HCT116 (cell line): Measurements from ENCODE around the gene CAMKMT. TPM values are rescaled to one million over a fixed set of nuclear protein-coding genes. Genes with fewer than 3 reads are reported as not detected.

Source experiments
- ATAC-seq: fragments of 200-7000 bp; cut with Tn5 transposase; 2 replicates; pipeline ENCODE4 v1.9.1; 2020; ENCODE audit warnings: mild to moderate bottlenecking, moderate library complexity
- BruUV-seq: library from RNA; stranded (reverse); fragments of 400-500 nt; replicated peaks from 2 replicates; lab custom pipeline; 2021; lab: Mats Ljungman, UMichigan
- CTCF ChIA-PET: fragments of 300-600 bp; sonication (Branson Sonifier 250); formaldehyde crosslinking; loops from one replicate; lab custom pipeline; 2021; ENCODE audit warnings: antibody characterized with exemption; lab: Charles Lee
- POLR2A ChIA-PET: fragments of 300-600, 350-600 bp; sonication (Branson Sonifier 250); formaldehyde crosslinking; loops from one replicate; lab custom pipeline; 2021; ENCODE audit warnings: antibody characterized with exemption; lab: Charles Lee
- RAD21 ChIA-PET, 2 experiments: fragments of 300-600 bp; sonication (Branson Sonifier 250); formaldehyde crosslinking; loops; one replicate each; lab custom pipeline; 2023; ENCODE audit warnings: low total read pairs in 2 of 2; ENCODE audit not compliant: uncharacterized antibody in 2 of 2, unreplicated experiment in 2 of 2, low non-redundant PET in 1 of 2; lab: Charles Lee
- DNase-seq: peaks from one replicate; pipeline ENCODE4 v3.0.0-alpha.2; 2010; ENCODE audit warnings: low read depth, low spot score
- H2AFZ ChIP-seq: fragments of 200-600 bp; shearing (Covaris generic), sonication (generic); 2 replicates; pipeline ENCODE4 v1.6.1; 2017; ENCODE audit warnings: low read depth, mixed run types, mixed read lengths, antibody characterized with exemption, low read length; ENCODE audit not compliant: poor library complexity, severe bottlenecking
- H3K27ac ChIP-seq: 2 replicates; pipeline ENCODE4 v1.5.1; 2012; ENCODE audit warnings: low read depth, low read length
- H3K27me3 ChIP-seq: fragments of 200-600 bp; sonication (generic); 2 replicates; pipeline ENCODE4 v1.6.1; 2016; ENCODE audit warnings: mixed run types, low read length, mixed read lengths; ENCODE audit not compliant: insufficient read depth
- H3K36me3 ChIP-seq, 2 experiments: fragments of 200-500 bp in 1 of 2; fragments of 200-600 bp in 1 of 2; sonication (Bioruptor generic) in 1 of 2; sonication (generic) in 1 of 2; 2 replicates each; pipeline versions ENCODE4 v1.5.1 to v1.6.1; 2014 to 2016; ENCODE audit warnings: low read length in 2 of 2, inconsistent platforms in 1 of 2, mixed read lengths in 1 of 2, mixed run types in 1 of 2; ENCODE audit not compliant: insufficient read depth in 2 of 2, control insufficient read depth in 1 of 2
- H3K4me1 ChIP-seq, 2 experiments: fragments of 200-600 bp in 1 of 2; sonication (generic) in 1 of 2; 2 replicates each; pipeline versions ENCODE4 v1.5.1 to v1.6.1; 2012 to 2017; ENCODE audit warnings: low read length in 2 of 2, inconsistent platforms in 1 of 2, mild to moderate bottlenecking in 1 of 2, mixed read lengths in 1 of 2, mixed run types in 1 of 2, moderate library complexity in 1 of 2; ENCODE audit not compliant: insufficient read depth in 2 of 2, control insufficient read depth in 1 of 2
- H3K4me2 ChIP-seq: fragments of 200-600 bp; sonication (generic); 2 replicates; pipeline ENCODE4 v1.6.1; 2017; ENCODE audit warnings: mixed run types, low read length, mixed read lengths
- H3K4me3 ChIP-seq, 2 experiments: fragments of 200-600 bp in 1 of 2; sonication (generic) in 1 of 2; replicated peaks in 1 of 2; 2 replicates each; pipeline ENCODE4 v1.5.1; 2011 to 2016; ENCODE audit warnings: low read length in 2 of 2, control low read depth in 1 of 2, low read depth in 1 of 2, mild to moderate bottlenecking in 1 of 2, mixed read lengths in 1 of 2, mixed run types in 1 of 2
- H3K79me2 ChIP-seq: fragments of 200-600 bp; sonication (generic); 2 replicates; pipeline ENCODE4 v1.6.1; 2017; ENCODE audit warnings: mild to moderate bottlenecking, mixed run types, low read length, moderate library complexity, mixed read lengths; ENCODE audit not compliant: insufficient read depth
- H3K9ac ChIP-seq: fragments of 200-600 bp; sonication (generic); 2 replicates; pipeline ENCODE4 v1.6.1; 2016; ENCODE audit warnings: low read length, mixed read lengths
- H3K9me2 ChIP-seq: fragments of 200-600 bp; sonication (generic), shearing (Covaris generic); 2 replicates; pipeline ENCODE4 v1.6.1; 2017; ENCODE audit warnings: mixed run types, mild to moderate bottlenecking, moderate library complexity; ENCODE audit not compliant: insufficient read depth
- H3K9me3 ChIP-seq, 2 experiments: fragments of 200-500 bp in 1 of 2; fragments of 200-600 bp in 1 of 2; sonication (Bioruptor generic) in 1 of 2; sonication (generic) in 1 of 2; 2 replicates each; pipeline ENCODE4 v1.6.1; 2014 to 2017; ENCODE audit warnings: low read length in 2 of 2, mixed read lengths in 2 of 2, inconsistent platforms in 1 of 2, low read depth in 1 of 2, mild to moderate bottlenecking in 1 of 2, mixed run types in 1 of 2, moderate library complexity in 1 of 2; ENCODE audit not compliant: control insufficient read depth in 1 of 2, insufficient read depth in 1 of 2
- H4K20me1 ChIP-seq: fragments of 200-600 bp; sonication (generic), shearing (Covaris generic); 2 replicates; pipeline ENCODE4 v1.6.1; 2017; ENCODE audit warnings: mixed run types, mild to moderate bottlenecking, moderate library complexity; ENCODE audit not compliant: insufficient read depth
- EGR1 ChIP-seq: IDR thresholded peaks from 2 replicates; pipeline ENCODE4 v1.6.1; 2012; ENCODE audit warnings: low read depth
- ELF1 ChIP-seq: IDR thresholded peaks from 2 replicates; pipeline ENCODE4 v1.6.1; 2012; ENCODE audit warnings: low read depth, borderline replicate concordance
- EZH2 ChIP-seq: fragments of 200-600 bp; sonication (generic); IDR thresholded peaks from 2 replicates; pipeline ENCODE4 v1.6.1; 2017; ENCODE audit warnings: antibody characterized with exemption, mixed run types
- EZH2phosphoT487 ChIP-seq: fragments of 200-600 bp; IDR thresholded peaks from 2 replicates; pipeline ENCODE4 v1.6.1; 2018; ENCODE audit warnings: antibody characterized with exemption, borderline replicate concordance
- FOSL1 ChIP-seq: IDR thresholded peaks from 2 replicates; pipeline ENCODE4 v1.6.1; 2012; ENCODE audit warnings: low read depth
- JUND ChIP-seq: IDR thresholded peaks from 2 replicates; pipeline ENCODE4 v1.6.1; 2012
- POLR2A ChIP-seq: IDR thresholded peaks from 2 replicates; pipeline ENCODE4 v1.7.0; 2011; ENCODE audit warnings: borderline replicate concordance; ENCODE audit not compliant: insufficient read depth, insufficient read length; ENCODE audit errors: extremely low read depth
- POLR2AphosphoS5 ChIP-seq: IDR thresholded peaks from 2 replicates; pipeline ENCODE4 v1.6.1; 2011; ENCODE audit warnings: mild to moderate bottlenecking, low read depth, low read length, moderate library complexity
- RAD21 ChIP-seq: IDR thresholded peaks from 2 replicates; pipeline ENCODE4 v1.6.1; 2012; ENCODE audit warnings: low read depth, mild to moderate bottlenecking
- SIN3A ChIP-seq: IDR thresholded peaks from 2 replicates; pipeline ENCODE4 v1.6.1; 2012; ENCODE audit warnings: low read depth
- SP1 ChIP-seq: IDR thresholded peaks from 2 replicates; pipeline ENCODE4 v1.6.1; 2012; ENCODE audit warnings: low read depth
- SRF ChIP-seq: IDR thresholded peaks from 2 replicates; pipeline ENCODE4 v1.6.1; 2012; ENCODE audit warnings: low read depth
- TCF7L2 ChIP-seq: IDR thresholded peaks from 2 replicates; pipeline ENCODE4 v1.7.0; 2011; ENCODE audit warnings: borderline replicate concordance, inconsistent platforms; ENCODE audit not compliant: insufficient read depth, insufficient read length; ENCODE audit errors: extremely low read depth
- YY1 ChIP-seq: IDR thresholded peaks from 2 replicates; pipeline ENCODE4 v1.6.1; 2011; ENCODE audit warnings: low read length, low read depth, moderate library complexity, mild to moderate bottlenecking; ENCODE audit not compliant: insufficient replicate concordance; ENCODE audit errors: extremely low read depth
- ZBTB33 ChIP-seq: IDR thresholded peaks from 2 replicates; pipeline ENCODE4 v1.6.1; 2011; ENCODE audit warnings: mild to moderate bottlenecking, low read length, moderate library complexity; ENCODE audit not compliant: insufficient replicate concordance; ENCODE audit errors: extremely low read depth
- ZNF274 ChIP-seq: fragments of 200-500 bp; sonication (Bioruptor generic); IDR thresholded peaks from 2 replicates; pipeline ENCODE4 v1.6.1; 2014; ENCODE audit warnings: mild to moderate bottlenecking, low read depth, low read length, inconsistent platforms
- intact Hi-C: fragments of 100-400 bp; cut with micrococcal nuclease; formaldehyde crosslinking; loops from 2 replicates; pipeline ENCODE4 v1.10.0; 2022
- total RNA-seq: library from RNA; stranded (reverse); gene quantifications from one replicate; pipeline ENCODE4 v1.2.1, GENCODE V29; 2021; ENCODE audit not compliant: unreplicated experiment
- TF ChIP-seq, protein P1 (sequence below), 3 experiments: fragments of 200-600 bp in 1 of 3; sonication (generic) in 1 of 3; IDR thresholded peaks in 2 of 3; conservative IDR thresholded peaks in 1 of 3; 2 replicates each; pipeline ENCODE4 v1.5.1; 2012 to 2017; ENCODE audit warnings: low read depth in 2 of 3, low read length in 2 of 3, antibody characterized with exemption in 1 of 3, borderline replicate concordance in 1 of 3, control low read depth in 1 of 3, mild to moderate bottlenecking in 1 of 3, mixed read lengths in 1 of 3, mixed run types in 1 of 3, moderate library complexity in 1 of 3; ENCODE audit not compliant: insufficient read depth in 1 of 3
- TF ChIP-seq, protein P2 (sequence below): IDR thresholded peaks from 2 replicates; pipeline ENCODE4 v1.6.1; 2012
- TF ChIP-seq, protein P3 (sequence below): IDR thresholded peaks from 2 replicates; pipeline ENCODE4 v1.6.1; 2012

Gene CAMKMT
- total RNA-seq, 1 experiment from 2014 or later = 10.6 TPM

- TF ChIP-seq, protein P1, sequence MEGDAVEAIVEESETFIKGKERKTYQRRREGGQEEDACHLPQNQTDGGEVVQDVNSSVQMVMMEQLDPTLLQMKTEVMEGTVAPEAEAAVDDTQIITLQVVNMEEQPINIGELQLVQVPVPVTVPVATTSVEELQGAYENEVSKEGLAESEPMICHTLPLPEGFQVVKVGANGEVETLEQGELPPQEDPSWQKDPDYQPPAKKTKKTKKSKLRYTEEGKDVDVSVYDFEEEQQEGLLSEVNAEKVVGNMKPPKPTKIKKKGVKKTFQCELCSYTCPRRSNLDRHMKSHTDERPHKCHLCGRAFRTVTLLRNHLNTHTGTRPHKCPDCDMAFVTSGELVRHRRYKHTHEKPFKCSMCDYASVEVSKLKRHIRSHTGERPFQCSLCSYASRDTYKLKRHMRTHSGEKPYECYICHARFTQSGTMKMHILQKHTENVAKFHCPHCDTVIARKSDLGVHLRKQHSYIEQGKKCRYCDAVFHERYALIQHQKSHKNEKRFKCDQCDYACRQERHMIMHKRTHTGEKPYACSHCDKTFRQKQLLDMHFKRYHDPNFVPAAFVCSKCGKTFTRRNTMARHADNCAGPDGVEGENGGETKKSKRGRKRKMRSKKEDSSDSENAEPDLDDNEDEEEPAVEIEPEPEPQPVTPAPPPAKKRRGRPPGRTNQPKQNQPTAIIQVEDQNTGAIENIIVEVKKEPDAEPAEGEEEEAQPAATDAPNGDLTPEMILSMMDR (IDR thresholded peaks at IDR 0.05 in 2 of 3, conservative IDR thresholded peaks at IDR 0.05 in 1 of 3; ENCODE audit: borderline replicate concordance in 1 of 3, insufficient read depth in 1 of 3, low read depth in 2 of 3, low read length in 2 of 3) = no peak
Observed at GRCh38 chr2:44708661-44709000, 346.9 kb downstream of the CAMKMT start (continued).

DNA sequence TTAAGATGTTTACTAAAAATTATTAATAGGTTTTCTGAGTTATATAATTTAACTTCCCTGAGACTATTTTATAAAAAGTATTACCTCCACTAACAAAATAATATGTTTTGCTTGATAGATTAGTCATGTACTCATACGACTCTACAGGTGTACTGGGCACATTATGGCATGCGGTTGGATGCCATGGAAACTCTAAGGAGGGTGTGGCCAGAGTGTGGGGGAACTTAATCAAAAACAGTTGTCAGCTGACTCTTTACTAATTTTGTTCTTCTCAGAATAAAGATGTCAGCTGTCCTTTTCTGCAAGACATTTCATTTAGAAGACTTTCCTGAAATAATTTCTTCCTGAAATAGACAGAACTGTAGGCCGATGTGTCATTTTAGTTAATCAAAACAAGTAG lies 351.4 kb downstream of the CAMKMT start:
- no peak overlapping the region for H3K4me3 ChIP-seq
- H3K9me2 ChIP-seq = no peaks in the 10 kb centered on the region
- POLR2A ChIA-PET = no interaction called here
- no peak overlapping the region for H3K9ac ChIP-seq
- ATAC-seq (no peak), DNase-seq (no peak)
- H3K4me2 ChIP-seq = no peak overlapping the region
- H3K36me3 ChIP-seq = no peaks in the 10 kb centered on the region
- TF ChIP-seq FOSL1 (no peak), TCF7L2 (no peak), POLR2A (no peak), POLR2AphosphoS5 (no peak), JUND (no peak), RAD21 (no peak), SP1 (no peak), ZNF274 (no peak), EZH2phosphoT487 (no peak), SRF (no peak), EGR1 (no peak), EZH2 (no peak), SIN3A (no peak), ZBTB33 (no peak), ELF1 (no peak), YY1 (no peak)
- TF ChIP-seq, protein P2, sequence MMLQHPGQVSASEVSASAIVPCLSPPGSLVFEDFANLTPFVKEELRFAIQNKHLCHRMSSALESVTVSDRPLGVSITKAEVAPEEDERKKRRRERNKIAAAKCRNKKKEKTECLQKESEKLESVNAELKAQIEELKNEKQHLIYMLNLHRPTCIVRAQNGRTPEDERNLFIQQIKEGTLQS = no peak
- TF ChIP-seq, protein P3, sequence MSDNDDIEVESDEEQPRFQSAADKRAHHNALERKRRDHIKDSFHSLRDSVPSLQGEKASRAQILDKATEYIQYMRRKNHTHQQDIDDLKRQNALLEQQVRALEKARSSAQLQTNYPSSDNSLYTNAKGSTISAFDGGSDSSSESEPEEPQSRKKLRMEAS = no peak
- TF ChIP-seq, protein P1 (IDR thresholded peaks at IDR 0.05 in 2 of 3, conservative IDR thresholded peaks at IDR 0.05 in 1 of 3; ENCODE audit: borderline replicate concordance in 1 of 3, insufficient read depth in 1 of 3, low read depth in 2 of 3, low read length in 2 of 3) = no peak
- H3K27ac ChIP-seq = no peak overlapping the region
- CTCF ChIA-PET = interaction anchor here (2.7 kb wide), 1 partner anchor 233 kb away, joined by 22 read pairs; no protein-coding TSS in a partner anchor
- H4K20me1 ChIP-seq = no peaks in the 10 kb centered on the region
- BruUV-seq = no TSS peak
- H3K27me3 ChIP-seq = no peaks in the 10 kb centered on the region
- no peaks in the 10 kb centered on the region for H3K9me3 ChIP-seq
- no peak overlapping the region for H2AFZ ChIP-seq
- H3K79me2 ChIP-seq = no peaks in the 10 kb centered on the region
- H3K4me1 ChIP-seq = no peaks in the 10 kb centered on the region
- RAD21 ChIA-PET = no interaction called here
- intact Hi-C loops = no loop called here
